A549 (cell line): ENCODE measurements around the gene DMXL2. TPM values are rescaled to one million over a fixed set of nuclear protein-coding genes. Genes with fewer than 3 reads are reported as not detected.
A peak's percentile ranks its signal among the peaks of the same experiment; 100 is the strongest.

Source experiments
- ATAC-seq, 2 experiments: fragments of 200-7000 bp in 1 of 2; fragments of >200 bp in 1 of 2; cut with Nextera tagmentation in 1 of 2; cut with Tn5 transposase in 1 of 2; 3 replicates each; pipeline versions ENCODE4 v1.8.0 to v1.9.1; 2018 to 2020; ENCODE audit warnings: mild to moderate bottlenecking in 1 of 2, moderate library complexity in 1 of 2
- CTCF ChIA-PET: fragments of 300-600 bp; sonication (Branson Sonifier 250); formaldehyde crosslinking; extraction: SDS; loops from one replicate; lab custom pipeline; 2021; ENCODE audit warnings: antibody characterized with exemption, inconsistent platforms; lab: Yijun Ruan, JAX
- POLR2A ChIA-PET: fragments of 350-600 bp; formaldehyde crosslinking; extraction: SDS; loops from one replicate; lab custom pipeline; 2021; ENCODE audit warnings: antibody characterized with exemption, inconsistent platforms; lab: Yijun Ruan, JAX
- DNase-seq, 2 experiments: peaks; one replicate each; pipeline versions ENCODE4 v3.0.0 to v3.0.0-alpha.2; 2011 to 2016; ENCODE audit warnings: low read depth in 1 of 2, low spot score in 1 of 2
- FAIRE-seq: peaks from 2 replicates; lab custom pipeline; 2011; peaks lifted over from hg19 to GRCh38; lab: Jason Lieb, UNC
- H3K27ac ChIP-seq, 2 experiments: fragments of >200 bp; sonication (Bioruptor Twin); formaldehyde crosslinking; 3 replicates each; pipeline ENCODE4 v1.5.1; 2016 to 2017
- H3K4me1 ChIP-seq: fragments of >200 bp; sonication (Bioruptor Twin); formaldehyde crosslinking; 3 replicates; pipeline ENCODE4 v1.6.1; 2016
- H3K4me2 ChIP-seq: fragments of >200 bp; sonication (Bioruptor Twin); formaldehyde crosslinking; 3 replicates; pipeline ENCODE4 v1.6.1; 2016
- H3K4me3 ChIP-seq: fragments of >200 bp; sonication (Bioruptor Twin); formaldehyde crosslinking; 3 replicates; pipeline ENCODE4 v1.5.1; 2016
- H3K9me3 ChIP-seq: fragments of >200 bp; sonication (Bioruptor Twin); formaldehyde crosslinking; 3 replicates; pipeline ENCODE4 v1.6.1; 2016
- BCL3 ChIP-seq: fragments of >200 bp; sonication (Bioruptor Twin); formaldehyde crosslinking; IDR thresholded peaks from 3 replicates; pipeline ENCODE4 v1.6.1; 2016
- CBX8 ChIP-seq: fragments of 200-600 bp; sonication (generic); IDR thresholded peaks from 2 replicates; pipeline ENCODE4 v1.6.1; 2016
- EHMT2 ChIP-seq: fragments of 200-600 bp; sonication (generic); IDR thresholded peaks from 2 replicates; pipeline ENCODE4 v1.6.1; 2016; ENCODE audit warnings: antibody characterized with exemption, low read depth, mild to moderate bottlenecking, moderate library complexity
- ESRRA ChIP-seq: fragments of 150-350 bp; IDR thresholded peaks from 2 replicates; pipeline ENCODE4 v1.6.1; 2014; ENCODE audit warnings: mild to moderate bottlenecking, low read length, borderline replicate concordance
- HDAC2 ChIP-seq: fragments of 200-600 bp; sonication (generic); IDR thresholded peaks from 2 replicates; pipeline ENCODE4 v1.6.1; 2016
- HES2 ChIP-seq: fragments of >200 bp; sonication (Bioruptor Twin); formaldehyde crosslinking; IDR thresholded peaks from 2 replicates; pipeline ENCODE4 v1.6.1; 2016
- HOXB5 ChIP-seq: fragments of 250-450 bp; sonication (Bioruptor Pico); IDR thresholded peaks from 2 replicates; pipeline ENCODE4 v1.5.0; 2020; ENCODE audit warnings: mild to moderate bottlenecking, moderate library complexity
- KDM1A ChIP-seq: fragments of 200-600 bp; sonication (generic); IDR thresholded peaks from 2 replicates; pipeline ENCODE4 v1.6.1; 2016; ENCODE audit warnings: low read depth, mild to moderate bottlenecking
- MAFK ChIP-seq: fragments of 450-650 bp; IDR thresholded peaks from 2 replicates; pipeline ENCODE4 v1.6.1; 2014; ENCODE audit not compliant: partially characterized antibody
- MAX ChIP-seq: IDR thresholded peaks from 2 replicates; pipeline ENCODE4 v1.6.1; 2012
- MAZ ChIP-seq: fragments of 150-350 bp; IDR thresholded peaks from 2 replicates; pipeline ENCODE4 v1.6.1; 2014; ENCODE audit warnings: antibody characterized with exemption, low read depth, low read length, borderline replicate concordance
- MYC ChIP-seq: IDR thresholded peaks from 2 replicates; pipeline ENCODE4 v1.6.1; 2012; ENCODE audit warnings: mild to moderate bottlenecking, inconsistent platforms, low read length, improper control_type of control experiment, borderline replicate concordance
- PHF8 ChIP-seq: fragments of 200-600 bp; sonication (generic); IDR thresholded peaks from 2 replicates; pipeline ENCODE4 v1.6.1; 2016; ENCODE audit warnings: low read depth, mild to moderate bottlenecking, antibody characterized with exemption, moderate library complexity, borderline replicate concordance
- RAD21 ChIP-seq, 2 experiments: fragments of >200 bp in 1 of 2; sonication (Bioruptor Twin) in 1 of 2; formaldehyde crosslinking in 1 of 2; IDR thresholded peaks in 1 of 2; conservative IDR thresholded peaks in 1 of 2; 2 replicates in 1 of 2; 3 replicates in 1 of 2; pipeline ENCODE4 v1.6.1; 2012 to 2018; ENCODE audit warnings: inconsistent platforms in 1 of 2
- RFX5 ChIP-seq: fragments of 450-650 bp; IDR thresholded peaks from 2 replicates; pipeline ENCODE4 v1.7.1; 2014; ENCODE audit warnings: antibody characterized with exemption, mild to moderate bottlenecking, moderate library complexity
- TP53 ChIP-seq: fragments of 250-450 bp; sonication (Bioruptor Pico); IDR thresholded peaks from 2 replicates; pipeline ENCODE4 v1.5.0; 2021; ENCODE audit warnings: mild to moderate bottlenecking, moderate library complexity
- USF2 ChIP-seq: fragments of 450-650 bp; IDR thresholded peaks from 2 replicates; pipeline ENCODE4 v1.6.1; 2014; ENCODE audit warnings: antibody characterized with exemption
- ZFP36 ChIP-seq: fragments of 450-650 bp; IDR thresholded peaks from 2 replicates; pipeline ENCODE4 v1.6.1; 2014; ENCODE audit warnings: borderline replicate concordance; ENCODE audit not compliant: partially characterized antibody
- WGBS: methylation state at CpG from one replicate; pipeline ENCODE4 v1.1.6; 2017; ENCODE audit errors: missing lambda C conversion rate; 5-methylcytosine and 5-hydroxymethylcytosine counted together
- polyA plus RNA-seq, 4 experiments: library from polyadenylated mRNA; depleted of rRNA in 3 of 4; stranded (reverse); fragments of >200 nt; fragmentation: RNase III in 1 of 4; extraction: RNeasy Plus Mini Kit Qiagen cat#74134 plus additional on column Dnase treatment in 1 of 4; gene quantifications; 2 replicates in 3 of 4; 3 replicates in 1 of 4; pipeline ENCODE4 v1.2.3, GENCODE V29; 2011 to 2017
- TF ChIP-seq, protein P1 (sequence below): fragments of 250-450 bp; sonication (Bioruptor Pico); IDR thresholded peaks from 2 replicates; pipeline ENCODE4 v1.5.0; 2020; ENCODE audit warnings: low read depth, mild to moderate bottlenecking, moderate library complexity

Gene DMXL2
- polyA plus RNA-seq, 2 of the 4 experiments (the other 2 are of a cell fraction), result 25.6 to 50.9 TPM

- WGBS, result 82% methylated on average over 3 of the region's 3 CpGs
- TF ChIP-seq HDAC2 (no peak), BCL3 (no peak), RAD21 (conservative IDR thresholded peaks at IDR 0.05 in 1 of 2, IDR thresholded peaks at IDR 0.05 in 1 of 2) (no peak), ZFP36 (no peak), HES2 (no peak), MAFK (no peak), PHF8 (no peak), USF2 (no peak), KDM1A (no peak), EHMT2 (no peak), CBX8 (no peak), TP53 (CRISPR knock-in tag) (no peak), MAX (no peak), RFX5 (no peak), MYC (no peak), ESRRA (no peak)
- TF ChIP-seq, protein P1, sequence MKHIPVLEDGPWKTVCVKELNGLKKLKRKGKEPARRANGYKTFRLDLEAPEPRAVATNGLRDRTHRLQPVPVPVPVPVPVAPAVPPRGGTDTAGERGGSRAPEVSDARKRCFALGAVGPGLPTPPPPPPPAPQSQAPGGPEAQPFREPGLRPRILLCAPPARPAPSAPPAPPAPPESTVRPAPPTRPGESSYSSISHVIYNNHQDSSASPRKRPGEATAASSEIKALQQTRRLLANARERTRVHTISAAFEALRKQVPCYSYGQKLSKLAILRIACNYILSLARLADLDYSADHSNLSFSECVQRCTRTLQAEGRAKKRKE (CRISPR knock-in tag), result no peak
- POLR2A ChIA-PET, result no interaction called here
- Histone ChIP-seq H3K4me1 (no peaks in the 10 kb centered on the region), H3K27ac (no peak overlapping the region), H3K4me2 (no peak overlapping the region), H3K9me3 (no peaks in the 10 kb centered on the region), H3K4me3 (no peak overlapping the region)
- ATAC-seq (no peak), DNase-seq (no peak), FAIRE-seq (peak; percentile 36)
- CTCF ChIA-PET, result no interaction called here
Observed at GRCh38 chr15:51558411-51558810, 64.2 kb downstream of the DMXL2 start.

DNA sequence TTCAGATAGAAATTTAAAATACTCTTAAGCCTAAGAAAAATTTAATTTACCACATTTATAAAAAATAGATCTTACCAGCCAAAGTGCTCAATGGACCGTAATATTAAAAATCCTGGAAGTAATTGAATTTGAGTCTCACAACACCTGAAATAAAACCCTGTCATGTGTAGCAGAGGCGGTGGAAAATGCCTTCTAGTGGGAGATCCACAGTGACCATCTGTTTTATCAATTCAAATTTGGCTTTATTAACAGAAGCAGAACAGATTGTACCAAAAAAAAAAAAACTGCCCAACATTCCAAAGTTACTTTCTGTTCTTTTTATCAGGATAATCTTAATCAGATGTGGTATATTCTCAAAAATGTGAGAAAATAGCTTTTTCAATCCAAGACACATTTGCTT, 71.7 kb downstream of the DMXL2 start:
- 93% methylated on average over 2 of the region's 2 CpGs for WGBS
- TF ChIP-seq MAZ (no peak), HOXB5 (CRISPR knock-in tag) (no peak)
- DNase-seq, result no peak
- ChIA-PET POLR2A (no interaction called here), CTCF (interaction anchor here (1.1 to 1.2 kb wide), 2 partner anchors 15 to 17 kb away, joined by 3 to 4 read pairs; no protein-coding TSS in a partner anchor)
- H3K9me3 ChIP-seq, result no peaks in the 10 kb centered on the region
- H3K4me3 ChIP-seq, result no peak overlapping the region
- no peak for ATAC-seq
- H3K27ac ChIP-seq, result no peak overlapping the region
- H3K4me1 ChIP-seq, result no peaks in the 10 kb centered on the region
- no peak overlapping the region for H3K4me2 ChIP-seq
- FAIRE-seq, result no peak

GRCh38 chr15:51547656-51548055, 74.9 kb downstream of the DMXL2 start:
- ATAC-seq (no peak), FAIRE-seq (no peak), DNase-seq (no peak)
- ChIA-PET POLR2A (no interaction called here), CTCF (interaction anchor here (0.8 kb wide), 1 partner anchor 102 kb away, joined by 3 read pairs; no protein-coding TSS in a partner anchor)
- H3K4me1 ChIP-seq, result no peaks in the 10 kb centered on the region
- H3K27ac ChIP-seq, result no peak overlapping the region
- TF ChIP-seq MAFK (peak; percentile 70), HOXB5 (CRISPR knock-in tag) (no peak)
- 92% methylated on average over 2 of the region's 2 CpGs for WGBS
- H3K4me3 ChIP-seq, result no peak overlapping the region
- no peak overlapping the region for H3K4me2 ChIP-seq
- no peaks in the 10 kb centered on the region for H3K9me3 ChIP-seq
